H9 (cell line): ENCODE data around the gene SMLR1. TPM values are rescaled to one million over a fixed set of nuclear protein-coding genes. Genes with fewer than 3 reads are reported as not detected.

Source experiments
- DNase-seq: peaks from one replicate; pipeline ENCODE4 v3.0.0-alpha.2; 2017
- H2AFZ ChIP-seq: one replicate; pipeline ENCODE4 v1.6.1; 2013; ENCODE audit warnings: mild to moderate bottlenecking, low read length, control low read depth, moderate library complexity
- H2AK5ac ChIP-seq: 2 replicates; pipeline ENCODE4 v1.6.1; 2013; ENCODE audit warnings: low read length, control low read depth, mixed read lengths; ENCODE audit not compliant: insufficient read length
- H2BK120ac ChIP-seq: one replicate; pipeline ENCODE4 v1.6.1; 2013; ENCODE audit warnings: low read depth, mild to moderate bottlenecking, low read length, control low read depth, inconsistent platforms; ENCODE audit not compliant: poor library complexity, severe bottlenecking
- H2BK12ac ChIP-seq: 2 replicates; pipeline ENCODE4 v1.6.1; 2013; ENCODE audit warnings: low read length, control low read depth, mixed read lengths, low read depth; ENCODE audit not compliant: insufficient read length
- H2BK15ac ChIP-seq: 2 replicates; pipeline ENCODE4 v1.6.1; 2013; ENCODE audit warnings: low read depth, low read length, control low read depth
- H2BK20ac ChIP-seq: one replicate; pipeline ENCODE4 v1.6.1; 2013; ENCODE audit warnings: low read depth, mild to moderate bottlenecking, low read length, control low read depth, inconsistent platforms; ENCODE audit not compliant: poor library complexity, severe bottlenecking
- H2BK5ac ChIP-seq: 2 replicates; pipeline ENCODE4 v1.6.1; 2013; ENCODE audit warnings: low read length, control low read depth, mixed read lengths; ENCODE audit not compliant: insufficient read length
- H3K14ac ChIP-seq: 2 replicates; pipeline ENCODE4 v1.6.1; 2013; ENCODE audit warnings: low read length, control low read depth; ENCODE audit not compliant: insufficient read depth
- H3K18ac ChIP-seq: 2 replicates; pipeline ENCODE4 v1.6.1; 2013; ENCODE audit warnings: low read depth, mild to moderate bottlenecking, mixed read lengths, low read length, control low read depth; ENCODE audit not compliant: insufficient read length
- H3K23ac ChIP-seq: 2 replicates; pipeline ENCODE4 v1.6.1; 2013; ENCODE audit warnings: low read length, control low read depth, mixed read lengths, low read depth; ENCODE audit not compliant: insufficient read length
- H3K23me2 ChIP-seq: 2 replicates; pipeline ENCODE4 v1.6.1; 2013; ENCODE audit warnings: low read depth, mild to moderate bottlenecking, mixed read lengths, low read length, control low read depth; ENCODE audit not compliant: insufficient read length, poor library complexity, severe bottlenecking
- H3K27ac ChIP-seq: 2 replicates; pipeline ENCODE4 v1.5.1; 2013; ENCODE audit warnings: low read length, control low read depth, mixed read lengths, low read depth; ENCODE audit not compliant: insufficient read length
- H3K27me3 ChIP-seq: 2 replicates; pipeline ENCODE4 v1.6.1; 2013; ENCODE audit warnings: low read length, control low read depth, inconsistent platforms; ENCODE audit not compliant: insufficient read depth
- H3K4ac ChIP-seq: 2 replicates; pipeline ENCODE4 v1.6.1; 2013; ENCODE audit warnings: low read depth, mild to moderate bottlenecking, control low read depth, inconsistent platforms, low read length, moderate library complexity
- H3K4me1 ChIP-seq: 2 replicates; pipeline ENCODE4 v1.6.1; 2013; ENCODE audit warnings: low read length, control low read depth, inconsistent platforms; ENCODE audit not compliant: insufficient read depth
- H3K4me2 ChIP-seq: 2 replicates; pipeline ENCODE4 v1.6.1; 2013; ENCODE audit warnings: low read length, control low read depth, mixed read lengths; ENCODE audit not compliant: insufficient read length, insufficient read depth
- H3K56ac ChIP-seq: 2 replicates; pipeline ENCODE4 v1.6.1; 2013; ENCODE audit warnings: low read depth, mild to moderate bottlenecking, mixed read lengths, low read length, control low read depth; ENCODE audit not compliant: insufficient read length
- H3K79me1 ChIP-seq: 2 replicates; pipeline ENCODE4 v1.6.1; 2013; ENCODE audit warnings: low read depth, mild to moderate bottlenecking, moderate library complexity, low read length, control low read depth, inconsistent platforms; ENCODE audit not compliant: insufficient read depth, poor library complexity, severe bottlenecking
- H3K79me2 ChIP-seq: 2 replicates; pipeline ENCODE4 v1.6.1; 2013; ENCODE audit warnings: low read length, control low read depth, inconsistent platforms; ENCODE audit not compliant: insufficient read depth
- H3K9ac ChIP-seq: 2 replicates; pipeline ENCODE4 v1.6.1; 2013; ENCODE audit warnings: low read length, control low read depth, mixed read lengths; ENCODE audit not compliant: insufficient read length; ENCODE audit errors: extremely low read depth
- H3K9me3 ChIP-seq: one replicate; pipeline ENCODE4 v1.6.1; 2013; ENCODE audit warnings: low read depth, low read length, inconsistent platforms; ENCODE audit not compliant: control insufficient read depth
- H3T11ph ChIP-seq: one replicate; pipeline ENCODE4 v1.6.1; 2013; ENCODE audit warnings: mild to moderate bottlenecking, low read length, control low read depth, inconsistent platforms
- H4K20me1 ChIP-seq: one replicate; pipeline ENCODE4 v1.6.1; 2013; ENCODE audit not compliant: control insufficient read depth, insufficient read length, insufficient read depth
- H4K5ac ChIP-seq: 2 replicates; pipeline ENCODE4 v1.6.1; 2013; ENCODE audit warnings: low read depth, mild to moderate bottlenecking, mixed read lengths, low read length, control low read depth; ENCODE audit not compliant: insufficient read length
- H4K8ac ChIP-seq: replicated peaks from 2 replicates; pipeline ENCODE4 v1.6.1; 2013; ENCODE audit warnings: low read length, control low read depth, mixed read lengths, low read depth; ENCODE audit not compliant: insufficient read length
- H4K91ac ChIP-seq: 2 replicates; pipeline ENCODE4 v1.6.1; 2013; ENCODE audit warnings: low read depth, mild to moderate bottlenecking, moderate library complexity, mixed read lengths, low read length, control low read depth; ENCODE audit not compliant: insufficient read length
- H3K27ac Mint-ChIP-seq, 3 experiments: 2 replicates in 2 of 3; 3 replicates in 1 of 3; pipeline ENCODE4 v1.8.0; 2020 to 2021; ENCODE audit warnings: mixed read lengths in 3 of 3, mild to moderate bottlenecking in 1 of 3, moderate library complexity in 1 of 3
- H3K27me3 Mint-ChIP-seq: 2 replicates; pipeline ENCODE4 v1.8.0; 2021; ENCODE audit warnings: low read depth, mild to moderate bottlenecking, moderate library complexity, mixed read lengths
- H3K36me3 Mint-ChIP-seq, 3 experiments: 2 replicates in 2 of 3; 3 replicates in 1 of 3; pipeline ENCODE4 v1.8.0; 2020 to 2021; ENCODE audit warnings: low read depth in 3 of 3, mixed read lengths in 3 of 3; ENCODE audit not compliant: insufficient read depth in 1 of 3
- H3K4me1 Mint-ChIP-seq, 2 experiments: 2 replicates each; pipeline ENCODE4 v1.8.0; 2020; ENCODE audit warnings: mixed read lengths in 2 of 2
- H3K4me3 Mint-ChIP-seq, 2 experiments: 2 replicates in 1 of 2; 3 replicates in 1 of 2; pipeline ENCODE4 v1.8.0; 2020 to 2021; ENCODE audit warnings: mild to moderate bottlenecking in 2 of 2, mixed read lengths in 2 of 2, moderate library complexity in 1 of 2
- H3K9me3 Mint-ChIP-seq, 2 experiments: 2 replicates in 1 of 2; 3 replicates in 1 of 2; pipeline ENCODE4 v1.8.0; 2020; ENCODE audit warnings: mild to moderate bottlenecking in 2 of 2, mixed read lengths in 2 of 2, moderate library complexity in 1 of 2
- WGBS: extraction: QIAGEN DNeasy Blood & Tissue Kit; methylation state at CpG from one replicate; pipeline ENCODE4 v1.1.7; 2013; ENCODE audit warnings: missing lambda C conversion rate, low lambda C conversion rate, mixed read lengths; ENCODE audit not compliant: insufficient read length; ENCODE audit errors: extremely low coverage; 5-methylcytosine and 5-hydroxymethylcytosine counted together
- total RNA-seq: library from RNA; stranded (reverse); gene quantifications from 2 replicates; pipeline ENCODE4 v1.2.1, GENCODE V29; 2021
- TF ChIP-seq, protein P1 (sequence below): fragments of 200-600 bp; sonication (generic); conservative IDR thresholded peaks from 3 replicates; pipeline ENCODE4 v1.8.0; 2021; ENCODE audit warnings: antibody characterized with exemption, mild to moderate bottlenecking

SMLR1 gene
- total RNA-seq, 1 experiment from 2014 or later: not detected

DNA sequence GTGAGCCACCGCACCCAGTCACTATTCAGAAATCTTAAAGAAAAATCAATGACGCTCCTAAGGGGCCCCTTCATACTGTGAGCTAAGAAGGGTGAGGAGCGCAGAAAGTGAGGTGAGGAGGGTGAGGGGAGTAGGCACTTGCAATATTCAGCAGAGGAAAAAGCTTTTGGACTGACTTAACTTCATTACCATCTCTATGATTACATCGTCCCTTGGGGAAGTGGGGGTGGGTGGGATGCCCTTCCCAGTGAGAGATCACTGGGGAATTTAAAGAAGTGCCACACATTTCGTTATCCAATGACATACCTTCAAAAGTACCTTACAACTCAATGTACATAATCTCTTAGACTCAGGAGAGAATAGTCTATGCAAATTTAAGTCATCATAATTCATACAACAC lies 46.5 kb downstream of the SMLR1 start:
- no peaks in the 10 kb centered on the region for H3K27me3 Mint-ChIP-seq
- H3K36me3 Mint-ChIP-seq: peaks cover 5 to 7% (median 6%) of the 10 kb centered on the region in 3 experiments; a peak in 4 of 7 replicates
- Histone ChIP-seq H3K9ac (no peak overlapping the region), H3K4me1 (no peaks in the 10 kb centered on the region), H4K20me1 (no peaks in the 10 kb centered on the region), H3T11ph (no peak overlapping the region), H3K4ac (no peak overlapping the region), H3K79me2 (no peaks in the 10 kb centered on the region), H4K5ac (no peak overlapping the region), H3K23ac (no peak overlapping the region), H2BK20ac (no peak overlapping the region), H2AFZ (no peak overlapping the region), H3K14ac (no peak overlapping the region), H3K79me1 (no peaks in the 10 kb centered on the region), H2BK120ac (no peak overlapping the region), H3K27me3 (no peaks in the 10 kb centered on the region), H3K9me3 (no peaks in the 10 kb centered on the region), H3K4me2 (no peak overlapping the region), H3K56ac (no peak overlapping the region), H3K18ac (no peak overlapping the region), H2BK12ac (no peak overlapping the region), H2BK15ac (no peak overlapping the region), H4K91ac (no peak overlapping the region), H2BK5ac (no peak overlapping the region), H4K8ac (no peak overlapping the region), H2AK5ac (no peak overlapping the region), H3K27ac (no peak overlapping the region), H3K23me2 (no peaks in the 10 kb centered on the region)
- H3K27ac Mint-ChIP-seq: no peak overlapping the region
- peaks cover 10 to 11% of the 10 kb centered on the region in 2 experiments for H3K4me1 Mint-ChIP-seq
- no CpG with 5 or more reads among the region's 5 CpGs for WGBS
- H3K4me3 Mint-ChIP-seq: no peak overlapping the region
- no peak for DNase-seq
- H3K9me3 Mint-ChIP-seq: no peaks in the 10 kb centered on the region
- TF ChIP-seq, protein P1, sequence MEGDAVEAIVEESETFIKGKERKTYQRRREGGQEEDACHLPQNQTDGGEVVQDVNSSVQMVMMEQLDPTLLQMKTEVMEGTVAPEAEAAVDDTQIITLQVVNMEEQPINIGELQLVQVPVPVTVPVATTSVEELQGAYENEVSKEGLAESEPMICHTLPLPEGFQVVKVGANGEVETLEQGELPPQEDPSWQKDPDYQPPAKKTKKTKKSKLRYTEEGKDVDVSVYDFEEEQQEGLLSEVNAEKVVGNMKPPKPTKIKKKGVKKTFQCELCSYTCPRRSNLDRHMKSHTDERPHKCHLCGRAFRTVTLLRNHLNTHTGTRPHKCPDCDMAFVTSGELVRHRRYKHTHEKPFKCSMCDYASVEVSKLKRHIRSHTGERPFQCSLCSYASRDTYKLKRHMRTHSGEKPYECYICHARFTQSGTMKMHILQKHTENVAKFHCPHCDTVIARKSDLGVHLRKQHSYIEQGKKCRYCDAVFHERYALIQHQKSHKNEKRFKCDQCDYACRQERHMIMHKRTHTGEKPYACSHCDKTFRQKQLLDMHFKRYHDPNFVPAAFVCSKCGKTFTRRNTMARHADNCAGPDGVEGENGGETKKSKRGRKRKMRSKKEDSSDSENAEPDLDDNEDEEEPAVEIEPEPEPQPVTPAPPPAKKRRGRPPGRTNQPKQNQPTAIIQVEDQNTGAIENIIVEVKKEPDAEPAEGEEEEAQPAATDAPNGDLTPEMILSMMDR: no peak
